Fibroblast of lung (primary cell): ENCODE results near the gene FAM174C. TPM values are rescaled to one million over a fixed set of nuclear protein-coding genes. Genes with fewer than 3 reads are reported as not detected.

ENCODE experiments used
- DNase-seq, 2 donors: peaks; one replicate each; pipeline versions ENCODE4 v3.0.0 to v3.0.0-alpha.2; 2010; ENCODE audit warnings: low read depth in 2 of 2
- H2AFZ ChIP-seq: 2 replicates; pipeline ENCODE4 v1.5.1; 2012; ENCODE audit warnings: low read length, control low read depth, inconsistent platforms
- H3K27ac ChIP-seq: 2 replicates; pipeline ENCODE4 v1.5.1; 2011; ENCODE audit warnings: low read length, control low read depth; ENCODE audit not compliant: insufficient read depth
- H3K27me3 ChIP-seq: 2 replicates; pipeline ENCODE4 v1.5.1; 2011; ENCODE audit warnings: mild to moderate bottlenecking, low read length; ENCODE audit not compliant: control insufficient read depth, insufficient read depth
- H3K36me3 ChIP-seq: 2 replicates; pipeline ENCODE4 v1.5.1; 2011; ENCODE audit warnings: low read length; ENCODE audit not compliant: control insufficient read depth, insufficient read depth
- H3K4me1 ChIP-seq: 2 replicates; pipeline ENCODE4 v1.5.1; 2011; ENCODE audit warnings: low read length; ENCODE audit not compliant: control insufficient read depth, insufficient read depth; ENCODE audit errors: extremely low read depth
- H3K4me2 ChIP-seq: 2 replicates; pipeline ENCODE4 v1.5.1; 2011; ENCODE audit warnings: low read length, control low read depth; ENCODE audit not compliant: insufficient read depth; ENCODE audit errors: extremely low read depth
- H3K4me3 ChIP-seq, 4 experiments: fragments of 200-600 bp in 1 of 4; sonication (generic) in 1 of 4; replicated peaks in 1 of 4; 2 replicates each; pipeline ENCODE4 v1.5.1; 2011 to 2016; ENCODE audit warnings: low read length in 4 of 4, low read depth in 3 of 4, mild to moderate bottlenecking in 3 of 4, control low read depth in 2 of 4, inconsistent platforms in 1 of 4, mixed read lengths in 1 of 4; ENCODE audit not compliant: insufficient read depth in 1 of 4; ENCODE audit errors: control extremely low read depth in 1 of 4
- H3K79me2 ChIP-seq: 2 replicates; pipeline ENCODE4 v1.5.1; 2012; ENCODE audit warnings: mild to moderate bottlenecking, low read length, inconsistent platforms; ENCODE audit not compliant: control insufficient read depth, insufficient read depth
- H3K9ac ChIP-seq: 2 replicates; pipeline ENCODE4 v1.5.1; 2011; ENCODE audit warnings: mild to moderate bottlenecking, low read length, control low read depth; ENCODE audit not compliant: insufficient read depth
- H3K9me3 ChIP-seq: 2 replicates; pipeline ENCODE4 v1.5.1; 2012; ENCODE audit warnings: low read depth, low read length; ENCODE audit not compliant: control insufficient read depth, insufficient read depth
- H4K20me1 ChIP-seq: 2 replicates; pipeline ENCODE4 v1.5.1; 2011; ENCODE audit warnings: low read length; ENCODE audit not compliant: control insufficient read depth, insufficient read depth; ENCODE audit errors: extremely low read depth
- EZH2 ChIP-seq: IDR thresholded peaks from 2 replicates; pipeline ENCODE4 v1.5.1; 2012; ENCODE audit warnings: low read length, control low read depth, mild to moderate bottlenecking; ENCODE audit errors: missing control alignments
- polyA plus RNA-seq, 2 donors: library from polyadenylated mRNA; depleted of rRNA in 1 of 2; stranded (reverse) in 1 of 2; unstranded in 1 of 2; fragments of >200 nt; gene quantifications; 2 replicates each; pipeline ENCODE4 v1.2.1, GENCODE V29; 2011 to 2012; ENCODE audit warnings: missing spikeins in 1 of 2
- total RNA-seq: library from RNA; depleted of rRNA; stranded (reverse); fragments of >200 nt; gene quantifications from 2 replicates; pipeline ENCODE4 v1.2.1, GENCODE V29; 2014
- TF ChIP-seq, protein P1 (sequence below), 2 donors: IDR thresholded peaks in 1 of 2; conservative IDR thresholded peaks in 1 of 2; 1 replicate in 1 of 2; 2 replicates in 1 of 2; pipeline ENCODE4 v1.5.1; 2011 to 2012; ENCODE audit warnings: low read length in 2 of 2, control low read depth in 1 of 2, inconsistent platforms in 1 of 2, low read depth in 1 of 2, mild to moderate bottlenecking in 1 of 2

Gene FAM174C
- total and polyA plus RNA-seq, 2 donors (not counting 1 experiment from before 2014, with no cell fraction given) = 16.1 to 22.5 TPM

DNA sequence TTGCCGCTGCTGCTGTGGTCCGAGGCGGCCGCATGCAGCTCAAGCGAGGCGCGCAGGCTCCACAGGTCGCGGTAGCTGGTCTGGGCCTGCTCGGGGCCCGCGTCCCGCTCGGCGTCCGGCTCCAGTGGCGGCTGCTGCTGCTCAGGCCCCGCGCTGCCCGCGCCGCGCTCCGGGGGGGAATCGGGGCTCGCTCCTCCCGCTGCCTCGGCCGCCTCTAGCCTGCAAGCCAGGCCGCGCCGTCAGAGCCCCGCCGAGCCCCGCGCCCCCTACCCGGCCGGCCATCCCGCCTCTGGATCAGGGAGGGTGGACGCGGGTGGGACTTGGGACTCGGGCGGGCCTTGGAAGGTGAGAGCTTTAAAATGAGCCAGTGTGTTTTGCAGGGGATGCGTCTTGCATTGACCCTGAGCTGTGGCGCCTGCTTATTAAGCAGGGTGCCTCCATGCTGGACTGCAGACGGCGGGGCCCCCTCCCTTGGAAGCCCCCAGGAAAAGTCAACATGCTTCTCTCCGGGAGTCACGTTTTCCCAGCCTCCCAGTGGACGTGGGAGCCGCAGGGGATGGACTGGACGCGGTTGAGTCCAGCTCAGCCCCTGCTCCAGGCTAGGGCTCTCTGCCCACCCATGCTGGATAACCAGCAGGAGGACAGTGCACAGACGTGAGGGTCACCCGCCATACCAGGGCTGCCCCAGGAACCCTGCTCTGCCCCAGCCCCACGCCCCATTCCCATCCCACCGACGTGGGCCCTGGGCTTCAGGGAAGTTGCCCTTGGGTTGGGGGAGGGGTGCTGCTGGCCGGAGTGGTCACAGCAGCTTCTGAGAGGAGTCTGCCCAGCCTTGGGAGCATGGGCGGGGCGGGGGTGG, 45.2 kb upstream of the FAM174C start:
- Histone ChIP-seq H3K9me3 (no peaks in the 10 kb centered on the region), H3K4me2 (no peak overlapping the region), H3K4me1 (peaks cover 9% of the 10 kb centered on the region), H3K79me2 (no peaks in the 10 kb centered on the region), H3K36me3 (peaks cover 32% of the 10 kb centered on the region), H2AFZ (no peak overlapping the region), H3K27me3 (no peaks in the 10 kb centered on the region), H3K4me3 (no peak overlapping the region), H3K9ac (no peak overlapping the region), H3K27ac (no peak overlapping the region), H4K20me1 (no peaks in the 10 kb centered on the region)
- DNase-seq = no peak
- no peak for TF ChIP-seq EZH2
- TF ChIP-seq, protein P1, sequence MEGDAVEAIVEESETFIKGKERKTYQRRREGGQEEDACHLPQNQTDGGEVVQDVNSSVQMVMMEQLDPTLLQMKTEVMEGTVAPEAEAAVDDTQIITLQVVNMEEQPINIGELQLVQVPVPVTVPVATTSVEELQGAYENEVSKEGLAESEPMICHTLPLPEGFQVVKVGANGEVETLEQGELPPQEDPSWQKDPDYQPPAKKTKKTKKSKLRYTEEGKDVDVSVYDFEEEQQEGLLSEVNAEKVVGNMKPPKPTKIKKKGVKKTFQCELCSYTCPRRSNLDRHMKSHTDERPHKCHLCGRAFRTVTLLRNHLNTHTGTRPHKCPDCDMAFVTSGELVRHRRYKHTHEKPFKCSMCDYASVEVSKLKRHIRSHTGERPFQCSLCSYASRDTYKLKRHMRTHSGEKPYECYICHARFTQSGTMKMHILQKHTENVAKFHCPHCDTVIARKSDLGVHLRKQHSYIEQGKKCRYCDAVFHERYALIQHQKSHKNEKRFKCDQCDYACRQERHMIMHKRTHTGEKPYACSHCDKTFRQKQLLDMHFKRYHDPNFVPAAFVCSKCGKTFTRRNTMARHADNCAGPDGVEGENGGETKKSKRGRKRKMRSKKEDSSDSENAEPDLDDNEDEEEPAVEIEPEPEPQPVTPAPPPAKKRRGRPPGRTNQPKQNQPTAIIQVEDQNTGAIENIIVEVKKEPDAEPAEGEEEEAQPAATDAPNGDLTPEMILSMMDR (conservative IDR thresholded peaks at IDR 0.05 in 1 of 2, IDR thresholded peaks at IDR 0.05 in 1 of 2; ENCODE audit: low read depth in 1 of 2, low read length in 2 of 2) = no peak

- no peak overlapping the region for H3K4me3 ChIP-seq
- H3K36me3 ChIP-seq = peaks cover 31% of the 10 kb centered on the region
- peaks cover 9% of the 10 kb centered on the region for H3K4me1 ChIP-seq
- no peak overlapping the region for H3K4me2 ChIP-seq
- no peak overlapping the region for H2AFZ ChIP-seq
- no peaks in the 10 kb centered on the region for H4K20me1 ChIP-seq
- no peaks in the 10 kb centered on the region for H3K9me3 ChIP-seq
- H3K27ac ChIP-seq = no peak overlapping the region
- H3K9ac ChIP-seq = no peak overlapping the region
- TF ChIP-seq, protein P1 (conservative IDR thresholded peaks at IDR 0.05 in 1 of 2, IDR thresholded peaks at IDR 0.05 in 1 of 2; ENCODE audit: low read depth in 1 of 2, low read length in 2 of 2) = no peak
- no peak for TF ChIP-seq EZH2
- no peaks in the 10 kb centered on the region for H3K79me2 ChIP-seq
- DNase-seq = no peak
- no peaks in the 10 kb centered on the region for H3K27me3 ChIP-seq
Measured at GRCh38 chr19:1230783-1231489, 44.4 kb upstream of the FAM174C start.
